ENCODE measurements around the gene CAPN2. TPM values are rescaled to one million over a fixed set of nuclear protein-coding genes. Genes with fewer than 3 reads are reported as not detected.

CAPN2 gene
- polyA plus RNA-seq, 3 donors = 177 to 223 (median 191) TPM

DNA sequence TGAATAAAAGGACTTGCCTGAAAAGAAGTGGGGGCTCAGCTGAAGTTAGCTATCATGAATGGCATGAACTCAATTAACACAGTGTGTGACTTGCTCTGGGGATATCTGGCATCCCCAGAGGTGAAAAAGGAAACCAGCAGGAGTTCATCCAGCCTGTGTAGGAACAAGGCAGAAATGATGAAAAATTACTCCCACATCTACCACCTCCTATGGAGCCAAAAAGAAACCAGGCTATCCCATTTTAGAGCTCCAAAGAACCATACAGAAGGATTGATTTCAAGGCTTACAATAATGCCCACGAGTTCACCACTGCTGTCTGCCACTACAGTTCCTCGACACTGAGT lies 108.1 kb downstream of the CAPN2 start:
- DNase-seq = no peak

DNA sequence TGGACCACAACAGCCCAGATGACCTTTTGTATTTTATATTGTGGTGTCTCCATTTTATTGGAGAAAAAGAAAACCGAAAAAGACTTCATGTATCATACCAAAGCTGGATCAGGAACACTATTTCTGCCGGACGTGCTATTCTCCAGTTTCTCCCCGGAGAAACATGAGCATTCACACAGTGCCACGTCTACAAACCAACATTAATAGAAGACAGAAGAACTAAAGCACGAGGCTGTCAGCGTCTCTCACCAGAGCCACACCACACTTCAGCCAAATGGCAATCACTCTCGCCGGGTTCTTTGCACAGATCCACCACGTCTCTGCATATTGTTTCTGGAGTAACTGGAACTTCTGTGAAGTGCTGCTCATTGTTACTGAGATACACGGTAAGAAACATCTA lies 108.6 kb downstream of the CAPN2 start:
- DNase-seq = no peak

DNA sequence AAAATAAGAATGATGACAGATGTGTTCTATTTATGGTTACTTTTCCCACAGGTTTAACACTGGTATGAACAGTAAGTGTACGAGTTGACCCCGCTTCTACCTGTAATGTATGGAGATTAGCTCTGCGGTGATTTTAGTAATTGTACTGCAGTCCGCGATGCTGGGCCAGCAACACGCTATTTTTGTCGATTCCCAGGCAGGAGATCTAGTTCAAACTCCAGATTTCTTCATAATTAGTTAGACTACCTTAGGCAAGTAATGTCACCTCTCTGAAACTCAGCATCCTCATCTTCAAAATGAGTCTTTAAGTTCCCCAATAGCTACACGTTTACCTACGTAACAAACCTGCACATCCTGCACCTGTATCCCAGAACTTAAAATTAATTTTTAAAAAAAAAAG lies 111.9 kb downstream of the CAPN2 start:
- DNase-seq = no peak

DNA sequence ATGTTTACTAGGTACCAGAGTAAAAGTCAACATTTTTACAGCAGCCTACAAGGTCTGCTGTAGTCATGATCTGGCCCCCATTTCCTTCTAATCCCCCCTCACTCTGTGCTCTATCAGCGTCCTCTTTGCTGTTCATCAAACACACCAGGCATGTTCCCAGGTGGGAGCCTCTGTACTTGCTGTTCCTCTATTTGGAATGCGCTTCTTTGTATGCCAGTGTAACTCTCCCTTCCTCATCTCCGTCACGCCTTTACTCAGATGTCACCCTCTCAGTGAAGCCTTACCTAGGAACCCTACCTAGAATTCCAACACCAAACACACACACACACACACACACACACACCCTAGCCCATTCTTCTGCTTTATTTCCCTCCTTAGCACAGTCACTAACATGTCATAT lies 112.4 kb downstream of the CAPN2 start:
- no peak for DNase-seq

Other genes with a start within 250 kb of the CAPN2 start
- gene CAPN8, start 46.8 kb upstream of the CAPN2 start, polyA plus RNA-seq (ENCODE audit: insufficient read length in 3 of 3) = 1 to 10 TPM; 2.7 TPM
- 10 to 100 TPM; 46.0 to 55.1 (median 53.3) TPM for gene TP53BP2, start 133.4 kb downstream of the CAPN2 start, polyA plus RNA-seq (ENCODE audit: insufficient read length in 3 of 3)